ENCODE data around the gene HACD2.
"Not testable (repeated sequence)": the region's sequence is repeated elsewhere in the genome, so short reads cannot be mapped to it uniquely, and the experiment has no call there.

HACD2 gene

DNA sequence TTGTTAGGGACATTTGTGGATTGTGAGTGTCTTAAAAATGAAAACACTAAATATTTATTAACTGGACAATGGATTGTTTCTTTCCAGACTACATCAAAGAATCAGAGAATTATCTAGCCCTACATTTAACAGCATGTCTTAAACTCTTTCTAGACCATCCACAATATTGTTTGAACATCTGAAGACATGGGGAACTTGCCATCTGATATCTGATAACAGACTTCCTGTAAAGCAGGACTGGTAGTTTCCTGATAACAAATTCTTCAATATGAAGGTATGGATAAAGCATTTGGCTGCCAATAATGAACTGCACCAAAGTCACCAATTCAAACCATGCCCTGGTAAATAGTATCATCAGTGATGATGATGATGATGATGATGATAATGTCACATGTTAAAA is 26.2 kb upstream of the HACD2 start:
- DNase-seq = no peak

DNA sequence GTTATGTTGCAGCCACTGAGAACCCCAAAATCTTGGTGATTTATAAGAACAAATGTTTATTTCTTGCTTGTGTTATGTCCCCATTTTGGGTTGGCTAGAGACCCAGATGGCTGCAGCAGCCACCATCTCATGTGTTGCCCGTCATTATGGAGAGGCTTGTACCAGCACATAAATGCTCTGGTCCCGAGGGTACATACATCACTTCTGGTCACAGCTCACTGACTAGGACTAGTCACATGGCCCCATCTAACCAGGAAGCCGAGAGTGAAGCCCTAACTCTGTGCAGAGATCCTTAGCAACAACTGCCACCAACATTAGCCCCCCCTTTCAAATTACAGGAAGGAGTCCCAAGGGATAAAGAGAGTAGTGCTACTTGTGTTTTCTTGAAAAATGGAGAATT is 25.5 kb upstream of the HACD2 start:
- DNase-seq = no peak

DNA sequence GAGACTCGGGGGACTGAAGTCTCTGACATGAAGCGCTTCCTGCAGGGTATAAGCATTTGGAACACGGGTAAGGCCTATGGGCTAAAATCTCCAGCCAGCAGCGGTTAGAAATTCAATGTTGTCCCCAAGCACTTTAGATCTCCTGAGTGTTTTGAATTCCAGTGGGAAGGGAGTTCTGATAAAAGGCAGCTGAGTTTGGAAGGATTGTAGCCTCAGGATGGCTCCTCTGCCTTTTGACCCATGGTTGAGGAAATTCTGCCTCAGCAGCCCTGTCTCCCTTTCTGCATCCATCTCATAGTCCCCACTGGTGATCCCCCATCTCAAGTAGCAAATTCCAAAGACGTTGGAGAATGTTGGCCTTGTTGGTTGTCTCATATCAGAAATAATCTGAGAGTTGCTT is 24.2 kb upstream of the HACD2 start:
- DNase-seq = no peak

DNA sequence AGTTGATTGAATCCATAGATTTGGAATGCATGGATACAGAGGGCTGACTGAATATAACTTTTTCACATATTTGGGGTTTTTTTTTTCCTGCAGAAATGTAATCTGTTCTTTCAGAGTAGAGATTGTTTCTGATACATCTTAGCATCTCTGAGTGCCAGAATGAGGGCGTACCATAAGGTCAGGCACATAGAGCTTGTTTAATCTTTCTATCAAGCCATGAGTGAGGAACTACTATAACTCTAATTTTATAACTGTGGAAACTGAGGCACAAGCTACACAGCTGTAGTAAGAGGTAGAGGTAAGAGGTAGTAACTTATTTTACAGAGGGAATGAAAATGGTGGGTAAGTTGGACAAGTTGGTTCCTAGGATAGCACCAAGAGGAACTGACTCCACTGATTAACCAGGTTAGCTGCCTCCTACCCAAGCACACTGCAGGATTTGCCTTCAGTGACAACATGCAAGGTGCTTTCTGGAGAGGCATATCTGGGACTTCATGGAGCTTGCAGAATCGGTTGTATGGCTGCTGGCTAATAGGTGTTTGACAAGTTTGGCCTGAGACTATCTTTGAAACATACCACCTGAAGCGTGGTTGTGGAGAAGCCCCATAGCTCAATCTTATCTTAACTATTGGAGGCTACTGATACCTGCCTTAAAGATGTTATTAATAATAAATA is 23.5 kb upstream of the HACD2 start:
- no peak for DNase-seq

DNA sequence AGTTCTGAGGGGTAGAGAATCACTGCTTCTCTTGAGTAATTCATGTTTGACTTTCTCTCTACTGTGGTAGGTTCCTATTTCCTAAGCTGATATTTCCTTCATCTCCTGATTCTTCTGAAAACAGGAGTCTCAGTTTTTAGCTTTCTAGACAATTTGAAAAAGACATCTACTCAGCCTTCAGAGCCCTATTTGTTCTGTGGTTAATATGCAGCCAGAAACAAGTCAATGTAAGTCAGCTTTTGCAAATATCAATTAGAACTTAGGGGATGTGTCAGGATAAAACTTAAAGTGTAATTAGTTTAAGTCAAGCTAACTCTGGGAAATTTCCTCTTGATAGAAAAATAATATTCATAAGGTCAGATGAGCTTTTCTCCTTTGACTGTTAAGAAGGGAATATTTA is 21.7 kb upstream of the HACD2 start:
- DNase-seq = no peak

DNA sequence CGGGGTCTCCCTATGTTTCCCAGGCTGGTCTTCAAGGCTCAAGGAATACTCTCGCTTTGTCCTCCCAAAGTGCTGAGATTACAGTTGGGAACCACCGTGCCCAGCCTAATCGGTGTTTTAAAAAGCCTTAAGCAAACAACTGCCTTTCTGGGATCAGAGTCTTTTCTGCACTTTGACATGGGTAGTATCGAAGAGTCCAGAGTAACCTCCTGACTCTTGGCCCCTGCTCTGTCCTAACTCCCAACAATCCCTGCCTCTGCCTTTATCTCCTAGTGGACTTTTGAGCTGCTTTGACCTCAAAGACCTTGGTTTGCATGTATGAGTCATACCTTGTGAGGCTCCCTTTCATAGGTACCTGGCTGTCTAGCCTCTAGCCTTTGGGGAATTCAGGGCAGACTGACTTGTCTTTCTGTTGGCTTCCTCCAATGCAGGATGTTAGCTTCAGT is 21.0 kb upstream of the HACD2 start:
- no peak for DNase-seq

DNA sequence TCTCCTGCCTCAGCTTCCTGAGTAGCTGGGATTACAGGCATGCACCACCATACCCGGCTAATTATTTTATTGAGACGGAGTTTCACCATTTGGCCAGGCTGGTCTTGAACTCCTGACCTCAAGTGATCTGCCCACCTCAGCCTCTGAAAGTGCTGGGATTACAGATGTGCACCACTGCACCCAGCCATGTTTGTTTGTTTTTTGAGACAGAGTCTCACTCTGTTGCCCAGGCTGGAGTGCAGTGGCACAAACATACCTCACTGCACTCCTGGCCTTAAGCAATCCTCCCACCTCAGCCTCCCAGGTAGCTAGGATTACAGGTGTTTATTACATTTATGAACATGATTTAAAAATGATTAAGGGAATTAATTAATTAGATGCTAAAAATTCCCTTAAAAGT is 18.3 kb upstream of the HACD2 start:
- DNase-seq = not testable (repeated sequence)

DNA sequence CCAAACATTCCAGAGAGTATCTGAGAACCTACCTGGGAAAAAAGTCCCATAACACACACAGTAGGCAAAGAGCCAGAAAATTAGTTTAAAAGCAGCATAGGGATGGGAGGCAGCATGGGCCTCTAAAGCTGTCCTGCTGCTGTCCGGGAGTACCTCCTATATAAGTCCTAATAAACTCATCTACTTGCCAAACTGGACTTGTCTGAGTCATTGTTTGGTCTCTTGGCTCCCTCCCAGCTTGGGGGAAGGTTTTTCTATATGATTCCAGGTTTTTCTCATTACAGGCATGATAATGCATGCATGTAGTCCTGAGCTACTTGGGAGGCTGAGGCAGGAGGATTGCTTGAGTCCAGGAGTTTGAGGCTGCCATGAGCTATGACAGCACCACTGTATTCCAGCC is 17.5 kb upstream of the HACD2 start:
- DNase-seq = no peak

DNA sequence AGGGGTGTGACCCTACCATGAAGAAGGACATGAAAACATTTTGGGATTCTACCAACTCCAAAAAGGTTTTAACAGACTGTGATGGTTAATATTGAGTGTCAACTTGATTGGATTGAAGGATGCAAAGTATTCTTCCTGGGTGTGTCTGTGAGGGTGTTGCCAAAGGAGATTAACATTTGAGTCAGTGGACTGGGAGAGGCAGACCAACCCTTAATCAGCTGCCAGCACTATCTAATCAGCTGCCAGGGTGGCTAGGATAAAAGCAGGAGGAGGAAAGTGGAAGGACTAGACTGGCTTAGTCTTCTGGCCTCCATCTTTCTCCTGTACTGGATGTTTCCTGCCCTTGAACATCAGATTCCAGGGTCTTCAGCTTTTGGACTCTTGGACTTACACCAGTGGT is 16.0 kb upstream of the HACD2 start:
- DNase-seq = not testable (repeated sequence)

DNA sequence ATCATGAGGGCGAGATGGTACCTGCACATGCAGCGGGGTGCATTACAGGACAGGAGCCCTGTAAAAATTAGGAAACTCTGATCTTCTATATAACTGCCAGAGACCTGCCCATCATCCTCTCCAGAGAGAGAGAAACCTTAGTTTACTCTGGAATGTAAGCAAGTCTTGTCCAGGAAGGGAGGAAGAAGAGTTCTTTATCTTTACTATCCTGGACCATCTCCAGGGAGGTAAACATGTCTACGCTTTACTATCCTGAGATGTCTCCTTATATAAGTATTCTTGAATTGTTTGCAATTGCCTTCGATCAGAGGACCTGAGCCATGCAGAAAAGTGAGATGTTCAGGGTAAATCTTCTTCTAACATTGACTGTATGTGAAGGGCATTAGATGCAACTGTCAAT is 12.7 kb upstream of the HACD2 start:
- DNase-seq = no peak

DNA sequence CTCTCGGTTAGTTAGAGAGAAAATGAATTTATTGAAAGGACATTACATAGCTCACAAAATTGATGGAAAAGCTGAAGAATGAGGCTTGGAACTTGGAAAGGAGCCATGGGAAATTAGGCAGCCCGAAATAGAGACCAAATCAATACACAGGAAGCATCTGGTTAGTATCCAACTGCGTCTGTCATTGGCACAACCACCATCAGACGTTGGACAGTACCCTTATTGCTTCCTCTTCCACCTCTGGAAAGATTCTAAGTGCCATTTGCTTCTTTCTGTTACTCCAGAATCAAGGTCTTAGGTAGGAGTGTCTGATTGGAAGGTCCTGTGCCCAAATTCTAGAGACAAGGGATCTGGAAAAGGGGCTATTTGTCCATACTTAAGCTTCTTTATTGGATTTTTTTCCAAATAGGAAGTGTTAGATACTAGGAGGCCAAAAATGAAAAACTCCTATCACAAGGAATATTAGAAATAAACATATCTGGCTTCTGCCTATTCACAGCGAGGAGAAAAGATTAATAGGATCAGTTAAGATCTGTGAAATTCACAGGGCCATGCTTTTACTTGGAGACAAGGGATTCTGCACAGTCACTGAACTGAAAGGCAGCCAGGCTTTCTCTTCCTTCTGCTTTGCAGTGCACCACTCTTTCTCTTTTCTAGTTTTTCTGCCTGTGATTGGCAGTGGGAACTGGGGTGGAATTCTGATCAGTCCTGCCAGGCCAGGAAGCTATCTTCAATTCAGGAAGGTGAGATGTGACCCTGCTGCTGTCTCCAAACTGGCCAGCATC is 10.7 kb upstream of the HACD2 start:
- DNase-seq = no peak

DNA sequence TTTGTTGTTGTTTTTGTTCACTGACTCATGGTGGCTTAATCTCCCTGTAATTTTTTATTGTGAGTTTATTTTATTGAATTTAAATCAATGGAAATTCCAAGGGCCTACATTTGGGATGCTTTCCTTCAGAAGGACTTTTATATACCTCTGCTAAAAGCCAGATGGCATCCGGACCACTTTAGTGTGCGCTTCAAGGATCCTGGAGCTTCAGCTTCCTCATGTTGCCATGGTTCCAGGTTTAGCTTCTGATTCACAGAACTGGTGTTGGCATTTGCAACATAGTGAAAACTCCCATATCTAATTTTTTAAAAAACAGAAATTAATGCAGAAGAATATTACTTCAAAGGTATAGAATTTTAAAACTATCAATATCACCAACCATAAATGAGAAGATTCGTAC is 8.5 kb upstream of the HACD2 start:
- DNase-seq = no peak

DNA sequence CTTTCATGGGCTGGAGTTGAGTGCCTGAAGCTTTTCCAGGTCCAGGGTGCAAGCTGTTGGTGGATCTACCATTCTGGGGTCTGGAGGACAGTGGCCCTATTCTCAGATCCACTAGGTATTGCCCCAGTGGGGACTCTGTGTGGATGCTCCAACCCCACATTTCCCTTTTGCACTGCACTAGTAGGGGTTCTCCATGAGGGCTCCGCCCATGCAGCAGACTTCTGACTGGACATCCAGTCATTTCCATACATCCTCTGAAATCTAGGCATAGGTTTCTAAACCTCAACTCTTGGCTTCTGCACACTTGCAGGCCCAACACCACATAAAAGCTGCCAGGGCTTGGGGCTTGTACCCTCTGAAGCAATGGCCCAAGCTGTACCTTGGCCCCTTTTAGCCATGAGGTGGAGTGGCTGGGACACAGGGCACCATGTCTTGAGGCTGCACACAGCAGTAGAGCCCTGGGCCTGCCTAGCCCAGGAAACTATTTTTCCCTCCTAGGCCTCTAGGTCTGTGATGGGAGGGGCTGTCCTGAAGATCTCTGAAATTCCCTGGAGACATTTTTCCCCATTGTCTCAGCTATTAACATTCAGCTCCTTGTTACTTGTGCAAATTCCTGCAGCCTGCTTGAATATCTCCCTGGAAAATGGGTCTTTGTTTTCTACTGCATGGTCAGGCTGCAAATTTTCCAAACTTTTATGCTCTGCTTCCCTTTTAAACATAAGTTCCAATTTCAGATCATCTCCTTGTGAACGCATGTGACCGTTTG is 6.0 kb upstream of the HACD2 start:
- DNase-seq = no peak

DNA sequence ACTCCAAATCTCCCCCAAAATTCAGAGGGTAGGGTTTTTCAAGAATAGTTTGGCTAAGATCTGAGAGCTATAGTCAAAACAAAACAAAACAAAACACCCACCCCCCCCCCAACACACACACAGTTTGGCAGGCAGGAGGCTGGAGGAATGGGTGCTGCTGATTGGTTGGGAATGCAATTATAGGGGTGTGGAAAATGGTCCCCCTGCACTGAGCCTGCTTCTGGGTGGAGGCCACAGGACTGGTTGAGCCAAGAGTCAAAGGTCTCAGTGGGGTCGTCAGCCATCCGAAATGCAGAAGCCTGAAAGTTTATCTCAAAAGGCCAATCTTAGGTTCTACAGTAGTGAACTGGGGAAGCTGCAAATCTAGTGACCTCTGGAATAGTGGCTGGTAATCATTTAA is 2.5 kb upstream of the HACD2 start:
- no peak for DNase-seq

DNA sequence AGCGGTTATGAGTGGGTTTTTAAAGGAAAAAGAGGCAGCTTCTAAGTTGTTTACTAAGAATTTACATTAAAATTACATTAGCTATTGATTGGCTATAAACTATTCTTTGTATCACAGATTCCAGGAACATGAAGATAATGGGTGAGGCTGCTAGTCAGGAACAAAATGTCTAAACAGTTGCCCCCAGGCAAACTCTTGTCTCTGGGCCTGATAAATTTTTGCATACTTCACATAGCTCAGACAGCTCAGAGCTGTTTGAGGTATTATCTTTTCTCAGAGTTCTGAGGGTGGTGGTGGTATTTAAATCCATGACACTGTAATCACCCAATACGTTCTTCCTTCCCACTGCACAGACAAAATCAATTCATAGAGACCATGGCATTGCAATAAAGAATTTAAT is 2.1 kb upstream of the HACD2 start:
- DNase-seq = no peak

DNA sequence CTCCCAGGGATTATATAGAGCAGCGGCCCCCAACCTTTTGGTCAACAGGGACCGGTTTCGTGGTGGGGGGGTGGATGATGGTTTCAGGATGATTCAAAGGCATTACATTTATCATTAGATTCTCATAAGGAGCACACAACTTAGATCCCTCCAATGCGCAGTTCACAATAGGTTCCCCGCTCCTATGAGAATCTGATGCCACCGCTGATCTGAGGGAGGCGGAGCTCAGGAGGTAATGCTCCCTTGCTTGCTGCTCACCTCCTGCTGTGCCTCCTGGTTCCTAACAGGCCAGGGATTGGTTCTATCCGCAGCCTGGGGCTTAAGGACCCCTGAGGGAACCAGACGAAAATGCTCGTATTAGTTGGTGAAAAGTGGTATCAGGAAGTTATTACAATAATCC is 1.3 kb upstream of the HACD2 start:
- DNase-seq = peak in 1 of 6 experiments; percentile 4

DNA sequence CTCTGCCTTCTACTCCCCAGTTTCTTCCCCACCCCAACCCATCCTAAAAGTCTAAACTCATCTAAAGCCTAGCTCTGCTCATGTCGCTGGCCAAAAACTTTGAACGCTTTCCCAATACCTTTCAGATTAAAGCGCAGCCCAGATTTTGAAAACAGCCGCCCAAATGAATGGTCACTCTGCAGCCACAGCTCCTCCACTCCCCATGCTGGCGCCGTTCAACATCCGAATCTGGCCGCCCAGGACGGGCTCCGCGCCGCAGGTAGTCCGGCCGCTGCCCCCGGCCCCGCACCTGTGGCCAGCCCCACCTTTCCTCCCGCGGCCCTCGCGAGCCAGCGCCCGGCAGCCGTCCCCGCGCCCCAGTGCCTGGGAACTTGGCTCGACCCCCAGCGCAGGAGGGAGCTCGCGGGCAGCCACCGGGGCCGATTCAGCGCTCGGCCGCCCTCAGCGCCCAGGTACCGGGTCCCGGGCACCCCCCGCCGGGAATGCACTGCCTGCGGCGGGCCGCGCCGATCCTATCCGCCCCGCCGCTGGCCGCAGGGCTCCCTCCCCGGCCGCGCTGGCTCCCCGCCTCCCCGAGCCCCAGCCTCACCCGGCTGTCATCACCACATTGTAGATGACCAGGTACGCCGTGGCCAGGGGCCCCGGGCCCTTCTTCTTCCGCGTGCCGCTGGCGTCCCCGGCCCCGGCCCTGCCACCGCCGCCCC is 417 bp downstream of the HACD2 start:
- peak in 4 of 6 experiments; percentile 32 to 63 (median 36) for DNase-seq

DNA sequence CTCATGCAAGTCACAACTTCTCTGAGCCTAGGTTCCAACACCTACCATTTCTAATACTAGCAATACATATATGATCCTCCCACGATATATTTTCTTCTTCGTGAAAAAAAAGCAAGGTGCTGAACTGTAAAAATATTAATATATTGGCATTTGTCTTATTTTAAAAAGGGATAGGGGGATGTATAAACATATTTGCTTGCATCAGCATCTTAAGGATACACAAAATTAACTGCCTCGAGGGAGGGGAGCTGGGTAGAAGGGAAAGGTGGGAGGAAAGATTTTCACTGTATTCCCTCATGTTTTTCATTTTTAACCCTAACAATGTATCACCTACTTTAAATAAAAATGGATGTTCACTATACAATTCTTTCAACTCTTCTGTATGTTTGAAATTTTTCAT is 1.3 kb downstream of the HACD2 start:
- no peak for DNase-seq

DNA sequence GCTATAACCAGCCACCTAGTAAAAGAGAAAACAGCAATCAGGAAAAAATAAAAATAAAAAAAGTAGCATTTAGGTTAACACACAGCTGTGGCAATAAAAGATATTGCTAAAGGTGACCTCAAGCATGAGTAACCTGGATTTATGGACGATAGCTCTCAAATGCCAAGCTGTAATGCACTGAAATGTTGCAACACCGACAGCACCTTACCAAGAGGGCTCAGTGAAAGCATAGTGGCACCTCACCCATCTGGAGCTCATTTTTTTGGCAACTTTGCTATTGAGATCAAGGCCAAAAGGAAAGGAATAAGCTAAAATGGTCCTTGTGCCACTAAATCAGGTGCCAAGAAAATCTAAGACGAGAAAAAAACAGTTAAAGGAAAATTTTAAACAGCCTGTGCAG is 2.5 kb downstream of the HACD2 start:
- DNase-seq = no peak

DNA sequence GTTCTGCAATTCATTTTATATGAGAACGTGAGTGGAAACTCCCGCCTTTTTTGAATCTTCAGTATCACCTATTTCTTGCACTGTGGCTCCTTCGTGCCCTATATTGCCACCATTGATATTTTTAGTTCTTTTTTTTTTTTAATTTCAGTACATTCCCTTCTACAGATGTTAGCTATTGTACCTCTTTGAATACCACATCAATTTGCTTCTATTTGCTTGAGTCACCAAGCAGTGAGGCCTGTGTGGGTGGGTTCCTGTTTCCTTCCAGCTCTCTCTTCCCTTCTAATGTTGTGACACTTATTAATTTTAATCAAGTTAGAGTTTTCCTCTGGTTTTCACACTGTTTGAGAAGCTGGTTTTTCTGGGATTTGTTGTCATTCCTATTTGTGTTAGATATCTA is 8.7 kb downstream of the HACD2 start:
- no peak for DNase-seq

DNA sequence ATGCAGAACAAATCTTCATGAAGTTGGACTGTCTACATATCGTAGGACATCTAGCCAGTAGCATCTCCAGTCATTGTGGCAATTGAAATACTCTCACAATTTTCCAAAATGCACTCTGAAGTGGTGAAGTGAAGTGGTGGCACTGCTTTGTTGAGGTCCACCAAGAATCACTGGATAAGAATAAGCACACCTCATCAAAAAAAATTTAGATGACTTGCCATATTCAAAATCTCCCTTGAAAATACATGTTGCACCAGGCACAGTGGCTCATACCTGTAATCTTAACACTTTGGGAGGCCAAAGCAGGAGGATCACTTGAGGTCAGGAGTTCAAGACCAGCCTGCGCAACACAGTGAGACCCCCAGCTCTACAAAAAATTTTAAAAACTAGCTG is 12.9 kb downstream of the HACD2 start:
- DNase-seq = no peak

DNA sequence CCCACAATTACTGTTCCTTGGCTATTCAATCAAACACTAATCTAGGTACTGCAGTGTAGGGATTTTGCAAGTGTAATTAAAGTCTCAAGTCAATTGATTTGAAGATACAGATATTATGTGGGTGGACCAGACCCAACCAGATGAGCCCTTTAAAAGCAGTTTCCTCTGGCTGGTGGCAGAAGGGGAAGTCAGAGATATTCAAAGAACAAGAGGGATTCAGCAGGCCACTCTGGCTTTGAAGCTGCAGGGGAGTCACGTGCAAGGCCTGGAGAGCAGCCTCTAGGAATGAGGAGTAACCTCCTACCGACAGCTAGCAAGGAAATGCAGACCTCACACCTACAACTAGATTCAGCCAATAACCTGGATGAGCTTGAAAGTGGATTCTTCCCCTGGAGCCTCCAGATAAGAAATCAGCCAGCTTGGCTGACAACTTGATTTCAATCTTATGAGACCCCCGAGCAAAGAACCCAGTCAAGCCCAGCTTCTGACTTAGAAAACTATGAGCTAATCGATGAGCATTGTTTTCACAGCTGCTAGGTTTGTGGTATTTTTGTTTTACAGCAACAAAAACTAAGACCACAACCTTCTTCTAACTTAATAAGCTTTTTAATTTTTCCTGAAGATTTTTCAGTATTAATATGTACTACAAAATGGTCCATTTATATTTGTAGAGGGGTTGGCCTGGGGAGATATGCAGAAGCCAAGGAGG is 13.4 kb downstream of the HACD2 start:
- no peak for DNase-seq

DNA sequence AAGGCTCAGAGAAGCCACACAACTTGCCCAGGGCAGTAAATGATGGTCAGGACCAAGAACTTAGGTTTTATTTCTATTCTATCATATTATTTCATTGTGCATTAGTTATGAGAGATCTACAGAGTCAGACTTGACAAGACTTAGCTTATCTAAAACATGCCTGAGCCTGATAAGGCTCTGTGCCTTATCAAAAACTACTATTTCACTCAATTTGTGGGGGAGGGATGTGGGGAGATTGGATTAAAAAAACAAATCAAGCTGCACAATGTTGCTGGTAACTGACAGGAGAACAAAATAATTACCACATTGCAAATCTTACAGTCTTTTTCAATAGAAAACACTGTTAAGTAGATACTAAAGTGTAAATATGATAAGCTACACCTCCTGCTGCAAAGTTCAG is 16.0 kb downstream of the HACD2 start:
- no peak for DNase-seq
